Gastroesophageal sphincter (tissue), 3 donors: ENCODE data around the gene MVB12B.

Experiments
- EP300 ChIP-seq: sonication (generic); formaldehyde crosslinking; IDR thresholded peaks from one replicate; pipeline ENCODE4 v1.6.1; 2017; ENCODE audit warnings: antibody characterized with exemption, mild to moderate bottlenecking
- POLR2A ChIP-seq, 2 donors: fragments of 450-650 bp; IDR thresholded peaks; one replicate each; pipeline ENCODE4 v1.6.1; 2017; ENCODE audit warnings: antibody characterized with exemption in 2 of 2, mild to moderate bottlenecking in 2 of 2, moderate library complexity in 1 of 2
- POLR2AphosphoS5 ChIP-seq: sonication (generic); formaldehyde crosslinking; IDR thresholded peaks from one replicate; pipeline ENCODE4 v1.6.1; 2017; ENCODE audit warnings: antibody characterized with exemption
- TF ChIP-seq, protein P1 (sequence below), 4 experiments: fragments of 200-600 bp in 2 of 4; fragments of 450-650 bp in 2 of 4; sonication (generic) in 1 of 4; IDR thresholded peaks; one replicate each; pipeline ENCODE4 v1.5.1; 2017 to 2019; ENCODE audit warnings: antibody characterized with exemption in 4 of 4, mild to moderate bottlenecking in 2 of 4, moderate library complexity in 2 of 4

DNA sequence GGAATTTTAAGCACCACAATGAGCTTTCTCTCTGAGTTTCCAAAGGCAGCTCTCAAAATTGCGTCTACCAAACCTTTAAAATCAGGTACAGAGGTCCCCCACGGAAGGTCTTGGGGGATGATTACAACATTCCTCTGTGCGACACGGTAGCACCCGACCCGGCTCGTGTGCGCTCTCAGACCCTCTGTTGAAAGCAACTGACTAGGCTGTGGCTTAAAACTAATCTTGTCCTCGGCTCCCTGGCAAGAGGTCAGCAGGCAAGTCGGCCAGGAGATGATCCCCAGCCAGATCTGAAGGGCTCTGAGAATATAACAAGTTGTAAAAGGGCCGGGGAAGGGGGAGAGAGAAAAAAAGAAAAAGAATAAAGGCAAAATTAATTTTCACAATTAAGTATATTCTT lies 194.5 kb downstream of the MVB12B start:
- TF ChIP-seq POLR2AphosphoS5 (no peak), POLR2A (IDR thresholded peaks at IDR 0.05) (no peak), EP300 (no peak)
- TF ChIP-seq, protein P1, sequence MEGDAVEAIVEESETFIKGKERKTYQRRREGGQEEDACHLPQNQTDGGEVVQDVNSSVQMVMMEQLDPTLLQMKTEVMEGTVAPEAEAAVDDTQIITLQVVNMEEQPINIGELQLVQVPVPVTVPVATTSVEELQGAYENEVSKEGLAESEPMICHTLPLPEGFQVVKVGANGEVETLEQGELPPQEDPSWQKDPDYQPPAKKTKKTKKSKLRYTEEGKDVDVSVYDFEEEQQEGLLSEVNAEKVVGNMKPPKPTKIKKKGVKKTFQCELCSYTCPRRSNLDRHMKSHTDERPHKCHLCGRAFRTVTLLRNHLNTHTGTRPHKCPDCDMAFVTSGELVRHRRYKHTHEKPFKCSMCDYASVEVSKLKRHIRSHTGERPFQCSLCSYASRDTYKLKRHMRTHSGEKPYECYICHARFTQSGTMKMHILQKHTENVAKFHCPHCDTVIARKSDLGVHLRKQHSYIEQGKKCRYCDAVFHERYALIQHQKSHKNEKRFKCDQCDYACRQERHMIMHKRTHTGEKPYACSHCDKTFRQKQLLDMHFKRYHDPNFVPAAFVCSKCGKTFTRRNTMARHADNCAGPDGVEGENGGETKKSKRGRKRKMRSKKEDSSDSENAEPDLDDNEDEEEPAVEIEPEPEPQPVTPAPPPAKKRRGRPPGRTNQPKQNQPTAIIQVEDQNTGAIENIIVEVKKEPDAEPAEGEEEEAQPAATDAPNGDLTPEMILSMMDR (IDR thresholded peaks at IDR 0.05), result no peak
